ENCODE results near the gene PIH1D1. TPM values are rescaled to one million over a fixed set of nuclear protein-coding genes. Genes with fewer than 3 reads are reported as not detected.

The PIH1D1 gene
- total and polyA plus RNA-seq, 10 of the 15 experiments (the other 5 are each of a cell fraction or from before 2014, with no cell fraction given) = 16.1 to 153 (median 106) TPM

- peak; percentile 74 for TF ChIP-seq SMAD5 (IDR thresholded peaks at IDR 0.05; ENCODE audit: low read depth)
- peak; percentile 67 for TF ChIP-seq NKRF (conservative IDR thresholded peaks at IDR 0.05)
- TF ChIP-seq KLF5 (IDR thresholded peaks at IDR 0.05; ENCODE audit: partially characterized antibody) = no peak
Observed at GRCh38 chr19:49451430-49452181, at the start of gene PIH1D1 (continued).

GRCh38 chr19:49499030-49499670 is 47.5 kb upstream of the PIH1D1 start:
- Histone ChIP-seq H3K4me2 (ENCODE audit: control insufficient read depth, insufficient read depth) (peak overlapping the region; percentile 91), H3K27me3 (replicated peaks in 1 of 2; ENCODE audit: control insufficient read depth in 2 of 2, insufficient read depth in 2 of 2, low read length in 1 of 2) (no peaks in the 10 kb centered on the region), H4K20me1 (ENCODE audit: control insufficient read depth, insufficient read depth) (peaks cover 7% of the 10 kb centered on the region; the same call in 1 of the 2 replicates), H3K4me1 (ENCODE audit: control insufficient read depth, insufficient read depth, low read length) (peaks cover 35% of the 10 kb centered on the region), H3K27ac (ENCODE audit: control insufficient read depth, insufficient read depth) (0 out of 2 replicates have a peak overlapping the region, but pooled peaks have one; percentile 11), H3K9me3 (replicated peaks; ENCODE audit: control insufficient read depth, insufficient read depth, low read length) (no peaks in the 10 kb centered on the region; the same call in 2 of the 3 replicates), H3K4me3 (peak overlapping the region; percentile 79), H2AFZ (ENCODE audit: control insufficient read depth, low read depth, low read length) (no peak overlapping the region), H3K36me3 (ENCODE audit: control insufficient read depth in 2 of 2, insufficient read depth in 2 of 2, low read length in 1 of 2) (peaks cover 14 to 25% of the 10 kb centered on the region in 2 experiments), H3K9ac (ENCODE audit: control insufficient read depth, insufficient read depth, low read length) (peak overlapping the region; percentile 32), H3K79me2 (ENCODE audit: control insufficient read depth, insufficient read depth, low read length) (peaks cover 30% of the 10 kb centered on the region)
- intact Hi-C loops (cut with micrococcal nuclease; ENCODE audit: unreplicated experiment) = no loop called here
- no TSS peak for BruUV-seq (replicated peaks)
- in situ Hi-C loops (cut with MboI) = loop anchor here (5.0 kb wide), 1 partner anchor 168 kb away; the partner anchor contains the start of genes BCL2L12 and IRF3
- ATAC-seq (no peak), FAIRE-seq (no peak), DNase-seq (ENCODE audit: low read depth, low spot score) (no peak)
- ChIA-PET SMC1A (ENCODE audit: uncharacterized antibody, unreplicated experiment) (no interaction called here), RAD21 (ENCODE audit: unreplicated experiment) (interaction anchor here (1.2 kb wide), 1 partner anchor 75 kb away, joined by 4 read pairs; no protein-coding TSS in a partner anchor), CTCF (interaction anchor here (1.1 to 1.4 kb wide), 2 partner anchors 48 to 71 kb away, joined by 5 to 8 read pairs; no protein-coding TSS in a partner anchor), POLR2A (interaction anchor here (1.5 to 2.2 kb wide), 2 partner anchors 11 to 142 kb away, joined by 4 to 11 read pairs; partner anchors contain the start of gene RPL13A)
- 17% methylated on average over 19 of the region's 19 CpGs for WGBS (ENCODE audit: insufficient coverage, insufficient replicate concordance, low lambda C conversion rate, missing lambda C conversion rate)
- TF ChIP-seq RAD51 (IDR thresholded peaks at IDR 0.05) = no peak
- no peak for TF ChIP-seq KAT2A (conservative IDR thresholded peaks at IDR 0.05; ENCODE audit: control insufficient read depth, low read depth, low read length)
- TF ChIP-seq TAF1 (IDR thresholded peaks at IDR 0.05; ENCODE audit: borderline replicate concordance, low read depth, low read length) = no peak
- TF ChIP-seq BRCA1 (IDR thresholded peaks at IDR 0.05; ENCODE audit: low read depth, low read length) = no peak
- no peak for TF ChIP-seq CREB1 (IDR thresholded peaks at IDR 0.05; ENCODE audit: low read depth)
- no peak for TF ChIP-seq SP1 (IDR thresholded peaks at IDR 0.05; ENCODE audit: low read depth, low read length)
